ENCODE data around the gene PARD3B.

DNA sequence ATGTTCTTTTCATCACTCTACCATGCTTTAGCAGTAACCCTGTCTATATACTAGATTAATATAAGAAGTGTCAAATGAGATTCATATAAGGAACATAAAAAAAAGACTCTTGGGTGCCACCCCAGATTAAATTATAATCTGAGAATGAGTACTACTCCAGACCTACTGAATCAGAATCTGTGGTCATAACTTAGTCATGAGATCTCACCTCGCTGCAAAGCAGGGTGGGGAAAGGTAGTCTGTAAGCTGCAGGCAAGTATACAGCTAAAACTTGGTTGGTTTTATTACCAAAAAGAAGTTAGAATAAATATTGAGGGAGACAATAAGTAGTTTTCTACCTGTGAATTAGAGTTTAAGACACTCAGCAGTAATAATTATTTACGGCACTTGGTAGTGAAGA, 175.6 kb downstream of the PARD3B start:
- no peak for TF ChIP-seq CTCF (conservative IDR thresholded peaks at IDR 0.05)
- TF ChIP-seq EZH2 (IDR thresholded peaks at IDR 0.05; ENCODE audit: low read depth) = no peak

All from PC-9 (cell line).